Measurements from ENCODE around the gene ITGA2B. TPM values are rescaled to one million over a fixed set of nuclear protein-coding genes. Genes with fewer than 3 reads are reported as not detected.
"Not testable (repeated sequence)": the region's sequence is repeated elsewhere in the genome, so short reads cannot be mapped to it uniquely, and the experiment has no call there.

ITGA2B gene
- total and polyA plus RNA-seq, 7 donors = 0.27 to 0.36 (median 0.34) TPM; not detected in 3

DNA sequence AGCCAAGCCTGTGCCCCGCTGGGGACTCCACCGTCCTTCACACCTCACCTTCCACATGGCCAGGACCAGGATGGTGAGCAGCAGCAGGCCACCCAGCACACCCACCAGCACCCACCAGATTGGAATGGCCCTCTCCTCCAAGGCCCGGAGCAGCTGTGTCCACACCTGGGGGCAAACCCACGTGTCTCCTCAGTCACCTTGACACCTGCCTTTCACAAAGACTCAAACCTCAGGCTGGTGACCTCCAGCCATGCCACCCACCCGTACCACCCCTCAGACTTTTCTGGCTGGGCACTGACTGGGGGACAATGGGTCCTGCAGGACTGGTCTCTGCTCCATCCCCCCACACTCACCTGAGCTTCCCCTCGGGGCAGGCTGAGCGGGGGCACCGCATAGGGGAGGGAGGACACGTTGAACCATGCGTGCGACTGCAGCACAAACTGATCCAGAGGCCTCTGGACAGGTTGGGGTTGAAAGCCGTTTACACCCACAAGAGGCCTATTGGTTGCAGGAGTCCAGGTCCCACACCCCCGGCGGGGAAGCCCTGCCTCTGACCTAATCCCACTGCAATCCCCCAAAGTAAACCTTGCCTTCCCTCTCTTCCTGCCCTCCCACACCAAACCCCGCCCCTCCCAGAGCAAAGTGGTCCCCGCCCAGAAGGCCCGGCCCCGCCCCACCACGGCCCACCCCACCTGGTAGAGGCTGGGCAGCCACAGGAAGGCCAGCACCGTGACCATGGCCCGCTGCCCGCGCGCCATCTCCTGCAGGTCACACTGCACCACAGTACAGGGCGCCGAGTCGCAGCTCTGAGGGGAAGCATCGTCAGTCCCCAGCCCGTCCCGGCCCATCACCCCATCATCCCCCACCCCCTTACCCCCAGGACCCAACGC lies 14.9 kb downstream of the ITGA2B start:
- Histone ChIP-seq H3K27me3 (peaks cover 0 to 41% (median 0%) of the 10 kb centered on the region in 3 donors), H3K9me3 (no peaks in the 10 kb centered on the region), H3K27ac (no peak overlapping the region), H3K4me1 (peaks cover 0 to 7% (median 3%) of the 10 kb centered on the region in 4 donors), H3K4me3 (no peak overlapping the region), H3K36me3 (no peaks in the 10 kb centered on the region)
- intact Hi-C loops (cut with DNase I) = no loop called here
- WGBS, 2 donors = 15 to 32% methylated on average over 31 of the region's 31 CpGs
- TF ChIP-seq POLR2AphosphoS5 (IDR thresholded peaks at IDR 0.05) (no peak), EP300 (IDR thresholded peaks at IDR 0.05) (no peak), POLR2A (IDR thresholded peaks at IDR 0.05) (no peak)
- TF ChIP-seq, protein P1, sequence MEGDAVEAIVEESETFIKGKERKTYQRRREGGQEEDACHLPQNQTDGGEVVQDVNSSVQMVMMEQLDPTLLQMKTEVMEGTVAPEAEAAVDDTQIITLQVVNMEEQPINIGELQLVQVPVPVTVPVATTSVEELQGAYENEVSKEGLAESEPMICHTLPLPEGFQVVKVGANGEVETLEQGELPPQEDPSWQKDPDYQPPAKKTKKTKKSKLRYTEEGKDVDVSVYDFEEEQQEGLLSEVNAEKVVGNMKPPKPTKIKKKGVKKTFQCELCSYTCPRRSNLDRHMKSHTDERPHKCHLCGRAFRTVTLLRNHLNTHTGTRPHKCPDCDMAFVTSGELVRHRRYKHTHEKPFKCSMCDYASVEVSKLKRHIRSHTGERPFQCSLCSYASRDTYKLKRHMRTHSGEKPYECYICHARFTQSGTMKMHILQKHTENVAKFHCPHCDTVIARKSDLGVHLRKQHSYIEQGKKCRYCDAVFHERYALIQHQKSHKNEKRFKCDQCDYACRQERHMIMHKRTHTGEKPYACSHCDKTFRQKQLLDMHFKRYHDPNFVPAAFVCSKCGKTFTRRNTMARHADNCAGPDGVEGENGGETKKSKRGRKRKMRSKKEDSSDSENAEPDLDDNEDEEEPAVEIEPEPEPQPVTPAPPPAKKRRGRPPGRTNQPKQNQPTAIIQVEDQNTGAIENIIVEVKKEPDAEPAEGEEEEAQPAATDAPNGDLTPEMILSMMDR (IDR thresholded peaks at IDR 0.05) = no peak
- no peak for DNase-seq

DNA sequence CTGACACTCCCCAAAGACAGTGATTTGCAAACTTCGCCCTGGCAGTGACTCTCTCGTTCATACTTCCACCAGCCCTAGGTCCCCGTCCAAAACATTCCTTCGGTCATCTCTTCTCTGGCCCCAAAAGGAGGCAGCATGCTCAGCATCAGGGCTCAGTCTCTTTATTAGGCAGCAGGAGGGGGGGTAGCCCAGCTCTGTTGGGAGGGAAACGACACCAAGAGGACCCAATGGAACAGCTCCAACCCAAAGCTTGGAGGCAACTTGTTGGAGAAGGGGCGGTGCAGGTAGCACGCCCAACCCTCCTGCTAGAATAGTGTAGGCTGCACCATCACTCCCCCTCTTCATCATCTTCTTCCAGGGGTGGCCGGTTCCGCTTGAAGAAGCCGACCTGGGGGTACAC lies 17.4 kb downstream of the ITGA2B start:
- Histone ChIP-seq H3K9me3 (no peaks in the 10 kb centered on the region), H3K27me3 (peaks cover 0 to 41% (median 0%) of the 10 kb centered on the region in 3 donors), H3K27ac (no peak overlapping the region), H3K4me3 (no peak overlapping the region), H3K4me1 (peaks cover 0 to 7% (median 3%) of the 10 kb centered on the region in 4 donors), H3K36me3 (no peaks in the 10 kb centered on the region)
- WGBS, 2 donors = 78 to 81% methylated on average over 10 of the region's 10 CpGs
- intact Hi-C loops (cut with DNase I) = no loop called here
- no peak for DNase-seq
- TF ChIP-seq, protein P1 (IDR thresholded peaks at IDR 0.05) = no peak
- TF ChIP-seq POLR2A (IDR thresholded peaks at IDR 0.05) (no peak), EP300 (IDR thresholded peaks at IDR 0.05) (no peak), POLR2AphosphoS5 (IDR thresholded peaks at IDR 0.05) (no peak)

DNA sequence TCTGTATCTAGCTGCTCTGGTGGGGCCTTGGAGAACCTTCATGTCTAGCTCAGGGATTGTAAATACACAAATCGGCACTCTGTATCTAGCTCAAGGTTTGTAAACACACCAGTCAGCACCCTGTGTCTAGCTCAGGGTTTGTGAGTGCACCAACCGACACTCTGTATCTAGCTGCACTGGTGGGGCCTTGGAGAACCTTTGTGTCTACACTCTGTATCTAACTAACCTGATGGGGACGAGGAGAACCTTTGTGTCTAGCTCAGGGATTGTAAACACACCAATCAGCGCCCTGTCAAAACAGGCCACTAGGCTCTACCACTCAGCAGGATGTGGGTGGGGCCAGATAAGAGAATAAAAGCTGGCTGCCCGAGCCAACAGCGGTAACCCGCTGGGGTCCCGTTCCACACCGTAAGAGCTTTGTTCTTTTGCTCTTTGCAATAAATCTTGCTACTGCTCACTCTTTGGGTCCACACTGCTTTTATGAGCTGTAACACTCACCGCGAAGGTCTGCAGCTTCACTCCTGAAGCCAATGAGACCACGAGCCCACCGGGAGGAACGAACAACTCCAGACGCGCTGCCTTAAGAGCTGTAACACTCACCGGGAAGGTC lies 19.9 kb downstream of the ITGA2B start:
- H3K27ac ChIP-seq; H3K4me1 ChIP-seq; H3K36me3 ChIP-seq; intact Hi-C loops (cut with DNase I); H3K9me3 ChIP-seq; H3K4me3 ChIP-seq; DNase-seq: not testable (repeated sequence)
- 39 to 46% methylated on average over 17 of the region's 17 CpGs for WGBS, 2 donors
- peaks cover 0 to 34% (median 0%) of the 10 kb centered on the region in 3 donors for H3K27me3 ChIP-seq

DNA sequence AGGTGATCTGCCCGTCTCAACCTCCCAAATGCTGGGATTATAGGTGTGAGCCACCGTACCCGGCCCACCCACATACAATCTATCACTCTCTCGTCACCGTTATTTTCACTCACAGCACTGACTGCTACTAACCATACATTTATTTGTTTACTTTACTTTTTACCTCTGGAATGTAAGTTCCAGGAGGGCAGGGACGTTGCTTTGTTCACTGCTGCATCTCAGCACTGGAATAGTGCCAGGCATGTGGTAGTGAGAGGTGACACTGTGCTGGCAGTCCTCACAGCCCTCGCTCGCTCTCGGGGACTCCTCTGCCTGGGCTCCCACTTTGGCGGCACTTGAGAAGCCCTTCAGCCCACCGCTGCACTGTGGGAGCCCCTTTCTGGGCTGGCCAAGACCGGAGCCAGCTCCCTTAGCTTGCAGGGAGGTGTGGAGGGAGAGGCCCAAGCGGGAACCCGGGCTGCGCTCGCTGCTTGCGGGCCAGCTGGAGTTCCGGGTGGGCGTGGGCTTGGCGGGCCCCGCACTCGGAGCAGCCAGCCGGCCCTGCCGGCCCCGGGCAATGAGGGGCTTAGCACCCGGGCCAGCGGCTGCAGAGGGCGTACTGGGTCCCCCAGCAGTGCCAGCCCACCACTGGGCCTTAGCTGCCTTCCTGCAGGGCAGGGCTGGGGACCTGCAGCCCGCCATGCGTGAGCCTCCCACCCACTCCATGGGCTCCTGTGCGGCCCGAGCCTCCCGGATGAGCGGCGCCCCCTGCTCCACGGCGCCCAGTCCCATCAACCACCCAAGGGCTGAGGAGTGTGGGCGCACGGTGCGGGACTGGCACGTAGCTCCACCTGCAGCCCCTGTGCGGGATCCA lies 20.8 kb downstream of the ITGA2B start:
- 90 to 95% methylated on average over 42 of the region's 42 CpGs for WGBS, 2 donors
- intact Hi-C loops (cut with DNase I); H3K36me3 ChIP-seq; H3K4me3 ChIP-seq; H3K9me3 ChIP-seq; H3K4me1 ChIP-seq; H3K27ac ChIP-seq; DNase-seq: not testable (repeated sequence)
- peaks cover 0 to 33% (median 0%) of the 10 kb centered on the region in 3 donors for H3K27me3 ChIP-seq

DNA sequence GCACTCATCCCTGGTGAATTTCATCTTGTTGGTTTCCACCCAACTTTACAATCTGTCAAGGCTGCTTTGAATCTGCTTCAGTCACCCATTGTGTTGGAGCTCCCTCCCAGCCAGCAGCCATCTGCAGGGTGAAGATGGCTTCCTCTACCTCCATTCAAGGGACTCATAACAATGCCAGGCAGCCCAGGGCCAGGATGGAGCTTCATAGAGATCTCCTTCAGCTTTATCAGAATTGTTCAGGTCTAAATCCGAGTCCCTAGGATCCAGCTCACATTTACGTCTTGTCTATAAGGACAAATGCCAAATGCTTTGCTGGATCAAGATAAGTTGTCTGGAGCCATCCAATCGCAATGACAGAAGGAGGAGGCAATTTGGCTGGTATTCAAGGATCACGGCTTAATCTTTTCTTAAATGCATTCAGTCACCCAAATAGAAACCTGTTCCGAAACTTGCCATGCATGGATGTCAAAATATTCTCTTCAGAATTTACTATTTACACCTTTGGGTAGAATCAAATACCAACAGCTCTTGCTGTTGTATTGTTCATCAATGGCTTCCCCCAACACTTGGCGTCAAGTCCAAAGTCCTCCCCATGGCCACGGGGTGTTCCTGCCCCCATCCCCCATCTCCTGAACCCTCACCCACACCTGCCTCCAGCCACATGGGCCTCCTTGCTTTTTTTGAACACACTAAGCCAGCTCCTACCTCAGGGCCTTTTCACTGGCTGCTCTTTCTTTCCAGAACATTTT lies 22.0 kb downstream of the ITGA2B start:
- TF ChIP-seq POLR2A (IDR thresholded peaks at IDR 0.05) = no peak
- TF ChIP-seq, protein P1 (IDR thresholded peaks at IDR 0.05) = no peak
- TF ChIP-seq EP300 (IDR thresholded peaks at IDR 0.05) = no peak
- no peak for TF ChIP-seq POLR2AphosphoS5 (IDR thresholded peaks at IDR 0.05)
- 52 to 81% methylated on average over 7 of the region's 7 CpGs for WGBS, 2 donors
- DNase-seq = no peak
- H3K4me1 ChIP-seq = peaks cover 0 to 19% (median 16%) of the 10 kb centered on the region in 4 donors
- intact Hi-C loops (cut with DNase I) = no loop called here
- no peak overlapping the region for H3K4me3 ChIP-seq
- H3K9me3 ChIP-seq = no peaks in the 10 kb centered on the region
- H3K27ac ChIP-seq = no peak overlapping the region
- H3K27me3 ChIP-seq = peaks cover 0 to 28% (median 0%) of the 10 kb centered on the region in 3 donors
- no peaks in the 10 kb centered on the region for H3K36me3 ChIP-seq

DNA sequence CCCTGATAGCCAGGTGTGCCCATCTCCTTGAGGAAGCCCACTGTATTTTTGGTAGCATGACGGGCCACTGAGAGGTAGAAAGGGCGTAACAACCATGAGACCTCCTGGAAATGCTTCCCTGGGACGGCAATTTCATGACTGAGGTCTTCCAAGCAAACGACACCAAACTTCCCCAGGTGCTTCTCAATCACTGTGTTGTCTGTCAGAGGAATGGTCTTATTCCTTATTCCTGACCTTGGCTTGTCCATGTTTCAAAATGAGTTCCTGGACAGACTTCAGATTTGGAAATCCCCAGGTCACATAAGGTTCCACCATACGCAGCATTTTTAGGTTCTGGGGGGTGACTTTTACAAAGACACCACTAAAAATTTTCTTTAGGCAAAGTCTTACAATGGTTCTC lies 24.4 kb downstream of the ITGA2B start:
- 81 to 86% methylated on average over 5 of the region's 5 CpGs for WGBS, 2 donors
- H3K9me3 ChIP-seq; H3K4me3 ChIP-seq; H3K36me3 ChIP-seq; intact Hi-C loops (cut with DNase I); H3K27ac ChIP-seq; DNase-seq: not testable (repeated sequence)
- peaks cover 0 to 21% (median 0%) of the 10 kb centered on the region in 3 donors for H3K27me3 ChIP-seq
- peaks cover 0 to 23% (median 17%) of the 10 kb centered on the region in 4 donors for H3K4me1 ChIP-seq
